CD4-positive, alpha-beta T cell (primary cell): ENCODE data around the gene ZFP82. TPM values are rescaled to one million over a fixed set of nuclear protein-coding genes. Genes with fewer than 3 reads are reported as not detected.

Source experiments
- ATAC-seq: fragments of 200-7000 bp; cut with Tn5 transposase; one replicate; pipeline ENCODE4 v1.10.0; 2022; ENCODE audit warnings: mild to moderate bottlenecking; ENCODE audit not compliant: poor library complexity
- CTCF ChIA-PET: fragments of 350-600 bp; sonication (Branson Sonifier 250); formaldehyde crosslinking; loops from one replicate; lab custom pipeline; 2021; ENCODE audit warnings: antibody characterized with exemption, inconsistent platforms; lab: Charles Lee
- POLR2A ChIA-PET: fragments of 350-600 bp; sonication (Branson Sonifier 250); formaldehyde crosslinking; loops from one replicate; lab custom pipeline; 2021; ENCODE audit warnings: antibody characterized with exemption, inconsistent platforms; lab: Charles Lee
- DNase-seq, 14 experiments: peaks; one replicate each; pipeline ENCODE4 v3.0.0-alpha.2; 2013 to 2020; ENCODE audit warnings: mixed read lengths in 2 of 14
- H3K27ac ChIP-seq, 2 donors: one replicate each; pipeline versions ENCODE4 v1.5.1 to v1.7.0; 2013; ENCODE audit warnings: low read length in 2 of 2, low read depth in 1 of 2, mild to moderate bottlenecking in 1 of 2
- H3K27me3 ChIP-seq, 2 experiments: 1 replicate in 1 of 2; 2 replicates in 1 of 2; pipeline versions ENCODE4 v1.6.1 to v1.7.0; 2013; ENCODE audit warnings: low read length in 2 of 2, control low read depth in 1 of 2, mild to moderate bottlenecking in 1 of 2, moderate library complexity in 1 of 2; ENCODE audit not compliant: insufficient read depth in 2 of 2, control insufficient read depth in 1 of 2
- H3K36me3 ChIP-seq: one replicate; pipeline ENCODE4 v1.6.1; 2013; ENCODE audit warnings: low read length, control low read depth; ENCODE audit not compliant: insufficient read depth
- H3K4me1 ChIP-seq: one replicate; pipeline ENCODE4 v1.6.1; 2013; ENCODE audit warnings: low read length, control low read depth; ENCODE audit not compliant: insufficient read depth
- H3K4me3 ChIP-seq: one replicate; pipeline ENCODE4 v1.5.1; 2013; ENCODE audit warnings: mild to moderate bottlenecking, low read length, moderate library complexity
- H3K9me3 ChIP-seq, 2 experiments: 1 replicate in 1 of 2; 2 replicates in 1 of 2; pipeline versions ENCODE4 v1.6.1 to v1.7.0; 2013; ENCODE audit warnings: low read length in 2 of 2, mild to moderate bottlenecking in 2 of 2, control low read depth in 1 of 2, moderate library complexity in 1 of 2; ENCODE audit not compliant: control insufficient read depth in 1 of 2, insufficient read depth in 1 of 2
- H3K27ac Mint-ChIP-seq: one replicate; pipeline ENCODE4 v1.8.0; 2020; ENCODE audit warnings: mixed read lengths
- H3K27me3 Mint-ChIP-seq: one replicate; pipeline ENCODE4 v1.8.0; 2021; ENCODE audit warnings: mixed read lengths
- H3K36me3 Mint-ChIP-seq: one replicate; pipeline ENCODE4 v1.8.0; 2021; ENCODE audit warnings: low read depth, mixed read lengths
- H3K4me1 Mint-ChIP-seq: one replicate; pipeline ENCODE4 v1.8.0; 2021; ENCODE audit warnings: low read depth, mixed read lengths
- H3K4me3 Mint-ChIP-seq: one replicate; pipeline ENCODE4 v1.8.0; 2020; ENCODE audit warnings: mild to moderate bottlenecking, mixed read lengths
- H3K9me3 Mint-ChIP-seq: one replicate; pipeline ENCODE4 v1.8.0; 2020; ENCODE audit warnings: mixed read lengths
- intact Hi-C, 2 experiments: fragments of 100-400 bp; cut with DNase I in 1 of 2; cut with micrococcal nuclease in 1 of 2; formaldehyde crosslinking; loops; one replicate each; pipeline versions ENCODE4 v1.15.1 to v1.9.0; 2023 to 2025; cut with DNase I, micrococcal nuclease
- total RNA-seq, 174 experiments: library from RNA in 2 of 174; stranded (reverse) in 2 of 174; gene quantifications; one replicate each; pipeline ENCODE4 v1.2.3 and lab custom pipeline; 2021 to 2026
- TF ChIP-seq, protein P1 (sequence below): fragments of 200-600 bp; IDR thresholded peaks from one replicate; pipeline ENCODE4 v1.8.0; 2022; ENCODE audit warnings: antibody characterized with exemption, mild to moderate bottlenecking

Gene ZFP82
- total RNA-seq, 2 experiments from 2014 or later, result 3.4 to 3.8 TPM

DNA sequence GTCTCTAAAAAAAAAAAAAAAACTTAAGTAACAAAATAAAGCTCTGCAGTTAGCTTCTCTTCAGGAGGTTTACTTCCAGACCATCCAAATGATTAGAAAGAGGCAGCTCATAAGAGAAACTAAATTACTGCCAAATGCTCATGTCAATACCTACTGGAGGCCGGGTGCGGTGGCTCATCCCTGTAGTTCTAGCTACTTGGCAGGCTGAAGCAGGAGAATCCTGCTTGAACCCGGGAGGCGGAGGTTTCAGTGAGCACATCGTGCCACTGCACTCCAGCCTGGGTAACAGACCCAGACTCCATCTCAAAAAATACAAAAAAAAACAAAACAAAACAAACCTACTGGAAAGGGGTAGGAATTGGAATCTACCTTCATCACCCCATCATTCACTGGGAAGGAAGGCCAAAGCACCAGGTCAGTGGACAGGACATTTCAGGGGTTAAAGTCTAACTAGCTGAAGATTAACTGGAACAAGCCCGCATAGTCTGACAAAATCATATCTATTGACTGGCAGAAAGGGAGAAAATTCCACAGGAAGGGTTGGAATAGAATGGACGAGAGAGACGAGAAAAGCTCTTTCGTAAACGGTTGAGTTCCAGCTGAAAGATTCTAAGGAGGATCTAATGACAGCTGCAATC is 40.8 kb downstream of the ZFP82 start:
- POLR2A ChIA-PET, result interaction anchor here (0.6 to 2.9 kb wide), 8 partner anchors 24 to 1515 kb away, joined by 3 to 23 read pairs (median 6); partner anchors contain the start of genes ZNF146, ZNF260, ZNF383 and ZNF565
- intact Hi-C loops, result loop anchor here (1.0 to 5.0 kb wide), 15 partner anchors 40 to 1095 kb away; partner anchors contain the start of genes ZNF568 (in 2 of the 2), ZNF829 (in 2 of the 2), ZFP82 (in 1 of the 2) and ZNF146 (in 1 of the 2)
- H3K4me3 Mint-ChIP-seq, result peak overlapping the region; percentile 98
- H3K27ac Mint-ChIP-seq, result peak overlapping the region; percentile 99
- H3K27me3 Mint-ChIP-seq, result no peaks in the 10 kb centered on the region
- H3K4me3 ChIP-seq, result no peak overlapping the region
- TF ChIP-seq, protein P1, sequence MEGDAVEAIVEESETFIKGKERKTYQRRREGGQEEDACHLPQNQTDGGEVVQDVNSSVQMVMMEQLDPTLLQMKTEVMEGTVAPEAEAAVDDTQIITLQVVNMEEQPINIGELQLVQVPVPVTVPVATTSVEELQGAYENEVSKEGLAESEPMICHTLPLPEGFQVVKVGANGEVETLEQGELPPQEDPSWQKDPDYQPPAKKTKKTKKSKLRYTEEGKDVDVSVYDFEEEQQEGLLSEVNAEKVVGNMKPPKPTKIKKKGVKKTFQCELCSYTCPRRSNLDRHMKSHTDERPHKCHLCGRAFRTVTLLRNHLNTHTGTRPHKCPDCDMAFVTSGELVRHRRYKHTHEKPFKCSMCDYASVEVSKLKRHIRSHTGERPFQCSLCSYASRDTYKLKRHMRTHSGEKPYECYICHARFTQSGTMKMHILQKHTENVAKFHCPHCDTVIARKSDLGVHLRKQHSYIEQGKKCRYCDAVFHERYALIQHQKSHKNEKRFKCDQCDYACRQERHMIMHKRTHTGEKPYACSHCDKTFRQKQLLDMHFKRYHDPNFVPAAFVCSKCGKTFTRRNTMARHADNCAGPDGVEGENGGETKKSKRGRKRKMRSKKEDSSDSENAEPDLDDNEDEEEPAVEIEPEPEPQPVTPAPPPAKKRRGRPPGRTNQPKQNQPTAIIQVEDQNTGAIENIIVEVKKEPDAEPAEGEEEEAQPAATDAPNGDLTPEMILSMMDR, result no peak
- H3K27ac ChIP-seq, result no peak overlapping the region
- peaks cover 18% of the 10 kb centered on the region for H3K4me1 ChIP-seq
- ATAC-seq, result no peak
- CTCF ChIA-PET, result interaction anchor here (0.9 kb wide), 1 partner anchor 460 kb away, joined by 5 read pairs; the partner anchor contains the start of gene ZNF790
- H3K36me3 ChIP-seq, result peaks cover 4% of the 10 kb centered on the region
- peaks cover 21% of the 10 kb centered on the region for H3K4me1 Mint-ChIP-seq
- peaks cover 14 to 35% of the 10 kb centered on the region in 2 experiments for H3K9me3 ChIP-seq
- no peak for DNase-seq
- H3K9me3 Mint-ChIP-seq, result peaks cover 2% of the 10 kb centered on the region
- H3K27me3 ChIP-seq, result no peaks in the 10 kb centered on the region
- H3K36me3 Mint-ChIP-seq, result peaks cover 62% of the 10 kb centered on the region

- Histone ChIP-seq H3K4me1 (peaks cover 16% of the 10 kb centered on the region), H3K27me3 (no peaks in the 10 kb centered on the region), H3K9me3 (peaks cover 35 to 48% of the 10 kb centered on the region in 2 experiments), H3K27ac (no peak overlapping the region), H3K4me3 (no peak overlapping the region), H3K36me3 (peaks cover 11% of the 10 kb centered on the region)
- ATAC-seq (no peak), DNase-seq (no peak)
- Mint-ChIP-seq H3K36me3 (peaks cover 87% of the 10 kb centered on the region), H3K27ac (no peak overlapping the region), H3K4me3 (no peak overlapping the region), H3K9me3 (peaks cover 6% of the 10 kb centered on the region), H3K27me3 (no peaks in the 10 kb centered on the region), H3K4me1 (peaks cover 22% of the 10 kb centered on the region)
- POLR2A ChIA-PET, result no interaction called here
- TF ChIP-seq, protein P1, result no peak
- CTCF ChIA-PET, result interaction anchor here (0.7 kb wide), 1 partner anchor 709 kb away, joined by 3 read pairs; no protein-coding TSS in a partner anchor
- intact Hi-C loops, result no loop called here
Observed at GRCh38 chr19:36373638-36374156, 44.7 kb downstream of the ZFP82 start.

DNA sequence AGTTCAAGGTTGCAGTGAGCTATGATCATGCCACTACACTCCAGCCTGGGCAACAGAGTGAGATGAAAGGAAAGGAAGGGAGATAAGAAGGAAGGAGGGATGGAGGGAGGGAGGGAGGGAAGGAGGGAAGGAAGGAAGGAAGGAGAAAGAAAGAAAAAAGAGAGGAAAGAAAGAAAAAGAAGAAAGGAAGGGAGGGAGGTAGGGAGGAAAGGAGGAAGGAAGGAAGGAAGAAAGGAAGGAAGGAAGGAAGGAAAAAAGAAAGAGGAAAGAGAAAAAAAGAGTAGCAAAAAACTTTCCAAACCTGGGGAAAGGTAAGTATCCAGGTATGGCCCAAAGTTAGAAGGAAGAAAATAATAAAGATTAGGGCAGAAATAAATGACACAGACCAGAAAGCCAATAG is 46.6 kb downstream of the ZFP82 start:
- TF ChIP-seq, protein P1, result no peak
- Histone ChIP-seq H3K27me3 (no peaks in the 10 kb centered on the region), H3K4me3 (no peak overlapping the region), H3K27ac (no peak overlapping the region), H3K9me3 (peaks cover 41 to 63% of the 10 kb centered on the region in 2 experiments), H3K4me1 (peaks cover 5% of the 10 kb centered on the region), H3K36me3 (peaks cover 29% of the 10 kb centered on the region)
- CTCF ChIA-PET, result no interaction called here
- POLR2A ChIA-PET, result no interaction called here
- Mint-ChIP-seq H3K36me3 (peaks cover 93% of the 10 kb centered on the region), H3K27ac (no peak overlapping the region), H3K4me3 (no peak overlapping the region), H3K9me3 (peaks cover 6% of the 10 kb centered on the region), H3K4me1 (peaks cover 7% of the 10 kb centered on the region), H3K27me3 (no peaks in the 10 kb centered on the region)
- DNase-seq, result no peak
- intact Hi-C loops, result no loop called here
- no peak for ATAC-seq
